GM12878 (cell line): ENCODE results near the gene OSBPL7. TPM values are rescaled to one million over a fixed set of nuclear protein-coding genes. Genes with fewer than 3 reads are reported as not detected.

Source experiments
- ATAC-seq: fragments of 200-7000 bp; cut with Tn5 transposase; 3 replicates; pipeline ENCODE4 v1.9.1; 2020; ENCODE audit warnings: mild to moderate bottlenecking, moderate library complexity
- BruUV-seq: library from RNA; stranded (reverse); fragments of 400-500 nt; replicated peaks from 2 replicates; lab custom pipeline; 2021; lab: Mats Ljungman, UMichigan
- CTCF ChIA-PET: fragments of 300-600 bp; sonication (Branson Sonifier 250); formaldehyde crosslinking; extraction: SDS; loops from one replicate; lab custom pipeline; 2021; ENCODE audit warnings: inconsistent platforms; lab: Yijun Ruan, JAX
- POLR2A ChIA-PET: fragments of 350-600 bp; formaldehyde crosslinking; extraction: SDS; loops from one replicate; lab custom pipeline; 2021; ENCODE audit warnings: inconsistent platforms; lab: Charles Lee
- RAD21 ChIA-PET: fragments of 300-600 bp; sonication (Branson Sonifier 250); formaldehyde crosslinking; loops from one replicate; lab custom pipeline; 2023; ENCODE audit warnings: antibody characterized with exemption; ENCODE audit not compliant: unreplicated experiment; lab: Charles Lee
- SMC1A ChIA-PET: fragments of 300-600 bp; sonication (Branson Sonifier 250); formaldehyde crosslinking; loops from one replicate; lab custom pipeline; 2023; ENCODE audit not compliant: unreplicated experiment, uncharacterized antibody; lab: Charles Lee
- DNase-seq: peaks from one replicate; pipeline ENCODE4 v3.0.0-alpha.2; 2011; ENCODE audit warnings: low read depth, low spot score
- FAIRE-seq: peaks from 3 replicates; lab custom pipeline; 2011; peaks lifted over from hg19 to GRCh38; lab: Jason Lieb, UNC
- H2AFZ ChIP-seq: 2 replicates; pipeline ENCODE4 v1.6.0; 2011; ENCODE audit warnings: low read depth, low read length, control low read depth; ENCODE audit not compliant: control insufficient read depth
- H3K27ac ChIP-seq: 2 replicates; pipeline ENCODE4 v1.5.1; 2011; ENCODE audit warnings: control low read depth; ENCODE audit not compliant: control insufficient read depth, insufficient read depth
- H3K27me3 ChIP-seq, 2 experiments: replicated peaks in 1 of 2; 2 replicates each; pipeline versions ENCODE4 v1.6.0 to v1.6.1; 2011; ENCODE audit warnings: low read length in 1 of 2; ENCODE audit not compliant: control insufficient read depth in 2 of 2, insufficient read depth in 2 of 2
- H3K36me3 ChIP-seq, 2 experiments: 2 replicates each; pipeline ENCODE4 v1.5.1; 2011; ENCODE audit warnings: low read length in 1 of 2; ENCODE audit not compliant: control insufficient read depth in 2 of 2, insufficient read depth in 2 of 2
- H3K4me1 ChIP-seq: 2 replicates; pipeline ENCODE4 v1.6.1; 2011; ENCODE audit warnings: mild to moderate bottlenecking, low read length, moderate library complexity, mixed read lengths; ENCODE audit not compliant: control insufficient read depth, insufficient read depth
- H3K4me2 ChIP-seq: 2 replicates; pipeline ENCODE4 v1.6.0; 2011; ENCODE audit warnings: control low read depth; ENCODE audit not compliant: control insufficient read depth, insufficient read depth
- H3K4me3 ChIP-seq: fragments of 200-600 bp; sonication (generic); 2 replicates; pipeline ENCODE4 v1.5.1; 2016
- H3K79me2 ChIP-seq: 2 replicates; pipeline ENCODE4 v1.6.0; 2011; ENCODE audit warnings: low read length; ENCODE audit not compliant: control insufficient read depth, insufficient read depth
- H3K9ac ChIP-seq: 2 replicates; pipeline ENCODE4 v1.8.0; 2011; ENCODE audit warnings: low read length, control low read depth, mixed read lengths; ENCODE audit not compliant: control insufficient read depth, insufficient read depth
- H3K9me3 ChIP-seq: replicated peaks from 3 replicates; pipeline ENCODE4 v1.5.1; 2011; ENCODE audit warnings: mild to moderate bottlenecking, low read length; ENCODE audit not compliant: control insufficient read depth, insufficient read depth
- H4K20me1 ChIP-seq: 2 replicates; pipeline ENCODE4 v1.6.0; 2011; ENCODE audit not compliant: control insufficient read depth, insufficient read depth
- CTCF ChIP-seq, 3 experiments: IDR thresholded peaks in 2 of 3; conservative IDR thresholded peaks in 1 of 3; 2 replicates each; pipeline ENCODE4 v1.5.1; 2011; ENCODE audit warnings: low read depth in 3 of 3, low read length in 3 of 3, mild to moderate bottlenecking in 3 of 3, control low read depth in 2 of 3, moderate library complexity in 2 of 3, inconsistent platforms in 1 of 3, mixed read lengths in 1 of 3; ENCODE audit not compliant: control insufficient read depth in 2 of 3, insufficient read depth in 1 of 3; ENCODE audit errors: extremely low read depth in 1 of 3
- ETV6 ChIP-seq, 2 experiments: fragments of 450-650 bp in 1 of 2; IDR thresholded peaks in 1 of 2; conservative IDR thresholded peaks in 1 of 2; 2 replicates each; pipeline ENCODE4 v1.6.1; 2014; ENCODE audit warnings: antibody characterized with exemption in 1 of 2, borderline replicate concordance in 1 of 2, low read depth in 1 of 2, mild to moderate bottlenecking in 1 of 2, moderate library complexity in 1 of 2
- IKZF2 ChIP-seq, 2 experiments: fragments of 450-650 bp; IDR thresholded peaks; 2 replicates each; pipeline ENCODE4 v1.6.1; 2017; ENCODE audit warnings: mild to moderate bottlenecking in 2 of 2, moderate library complexity in 2 of 2
- RAD51 ChIP-seq: fragments of 450-650 bp; IDR thresholded peaks from 2 replicates; pipeline ENCODE4 v1.6.1; 2016; ENCODE audit warnings: moderate library complexity, mild to moderate bottlenecking, inconsistent platforms
- RB1 ChIP-seq: fragments of 450-650 bp; formaldehyde crosslinking; IDR thresholded peaks from 2 replicates; pipeline ENCODE4 v1.6.1; 2017; ENCODE audit warnings: mild to moderate bottlenecking, borderline replicate concordance
- RELA ChIP-seq: fragments of 450-650 bp; IDR thresholded peaks from 2 replicates; pipeline ENCODE4 v1.8.0; 2014; ENCODE audit warnings: borderline replicate concordance; ENCODE audit not compliant: partially characterized antibody
- TCF7 ChIP-seq: IDR thresholded peaks from 2 replicates; pipeline ENCODE4 v1.6.1; 2014; ENCODE audit warnings: antibody characterized with exemption, borderline replicate concordance
- ZNF687 ChIP-seq: fragments of 450-650 bp; IDR thresholded peaks from 2 replicates; pipeline ENCODE4 v1.6.1; 2017; ENCODE audit warnings: mild to moderate bottlenecking, moderate library complexity
- WGBS: methylation state at CpG from one replicate; pipeline ENCODE4 v1.1.6; 2016; ENCODE audit warnings: low lambda C conversion rate; ENCODE audit not compliant: insufficient replicate concordance, insufficient coverage; ENCODE audit errors: missing lambda C conversion rate; 5-methylcytosine and 5-hydroxymethylcytosine counted together
- in situ Hi-C: fragments of 300-500 bp; cut with MboI; formaldehyde crosslinking; loops from 9 replicates; pipeline ENCODE4 v1.14.3; 2018; ENCODE audit warnings: mixed read lengths
- intact Hi-C: fragments of 100-400 bp; cut with micrococcal nuclease; formaldehyde crosslinking; loops from one replicate; pipeline ENCODE4 v1.14.2; 2022; ENCODE audit not compliant: unreplicated experiment
- polyA plus RNA-seq, 11 experiments: library from polyadenylated mRNA; depleted of rRNA in 4 of 11; unstranded in 6 of 11; stranded (reverse) in 5 of 11; fragments of >200 nt; fragmentation: Nextera tagmentation in 4 of 11; fragmentation: Illumina TruSeq in 1 of 11; extraction: Ambion mirVana in 4 of 11; extraction: Trizol in 1 of 11; gene quantifications; 1 replicate in 1 of 11; 2 replicates in 10 of 11; pipeline versions ENCODE4 v1.2.1 to v1.2.3, GENCODE V29; 2011 to 2016; ENCODE audit warnings: inconsistent platforms in 2 of 11, missing spikeins in 2 of 11, low read depth in 1 of 11
- total RNA-seq, 4 experiments: library from RNA; depleted of rRNA in 3 of 4; stranded (reverse); fragments of >200 nt in 3 of 4; fragmentation: Illumina TruSeq in 1 of 4; extraction: Trizol in 1 of 4; gene quantifications; 2 replicates each; pipeline versions ENCODE4 v1.2.1 to v1.2.3, GENCODE V29; 2013 to 2021

The OSBPL7 gene
- total and polyA plus RNA-seq, 10 of the 15 experiments (the other 5 are each of a cell fraction or from before 2014, with no cell fraction given) = 0.50 to 16.1 (median 6.7) TPM

- no peak for DNase-seq
- BruUV-seq = no TSS peak
- Histone ChIP-seq H3K4me3 (no peak overlapping the region), H3K4me1 (no peaks in the 10 kb centered on the region), H3K9ac (no peak overlapping the region), H3K27me3 (peaks cover 0 to 2% of the 10 kb centered on the region in 2 experiments; a peak in 1 of 4 replicates), H4K20me1 (no peaks in the 10 kb centered on the region; the same call in 1 of the 2 replicates), H3K9me3 (no peaks in the 10 kb centered on the region), H3K27ac (no peak overlapping the region), H2AFZ (no peak overlapping the region), H3K36me3 (no peaks in the 10 kb centered on the region), H3K4me2 (no peak overlapping the region), H3K79me2 (no peaks in the 10 kb centered on the region)
- intact Hi-C loops = no loop called here
- ChIA-PET RAD21 (no interaction called here), CTCF (interaction anchor here (1.1 to 1.7 kb wide), 4 partner anchors 22 to 118 kb away, joined by 3 to 4 read pairs (median 3); partner anchors contain the start of gene TBX21), POLR2A (no interaction called here), SMC1A (interaction anchor here (1.4 kb wide), 1 partner anchor 9 kb away, joined by 3 read pairs; no protein-coding TSS in a partner anchor)
- FAIRE-seq = no peak
- in situ Hi-C loops = no loop called here
- no peak for ATAC-seq
- 9% methylated on average over 5 of the region's 5 CpGs for WGBS
- no peak for TF ChIP-seq ZNF687
- TF ChIP-seq TCF7 = no peak
- no peak for TF ChIP-seq CTCF (IDR thresholded peaks at IDR 0.05 in 2 of 3, conservative IDR thresholded peaks at IDR 0.05 in 1 of 3; ENCODE audit: control insufficient read depth in 2 of 3, extremely low read depth in 1 of 3, insufficient read depth in 1 of 3, low read depth in 3 of 3, low read length in 3 of 3)
- no peak for TF ChIP-seq RELA
- TF ChIP-seq RB1 = no peak
- TF ChIP-seq IKZF2 (IDR thresholded peaks at IDR 0.05) = no peak
- no peak for TF ChIP-seq RAD51
- TF ChIP-seq ETV6 (conservative IDR thresholded peaks at IDR 0.05 in 1 of 2, IDR thresholded peaks at IDR 0.05 in 1 of 2; ENCODE audit: borderline replicate concordance in 1 of 2, low read depth in 1 of 2) = no peak
Observed at GRCh38 chr17:47781397-47781796, 40.2 kb downstream of the OSBPL7 start.
